Trophoblast cell (in vitro differentiated cells and primary cell): ENCODE results near the gene FOSB.

Experiments used
- DNase-seq, 2 donors: peaks; one replicate each; pipeline ENCODE4 v3.0.0-alpha.2; 2016
- H2AFZ ChIP-seq: 2 replicates; pipeline ENCODE4 v1.6.1; 2013; ENCODE audit warnings: low read length, moderate library complexity, mild to moderate bottlenecking; ENCODE audit not compliant: insufficient read depth, poor library complexity
- H2AK5ac ChIP-seq: 2 replicates; pipeline ENCODE4 v1.6.1; 2013; ENCODE audit warnings: mild to moderate bottlenecking, low read length
- H2BK120ac ChIP-seq: 2 replicates; pipeline ENCODE4 v1.6.1; 2013; ENCODE audit warnings: low read length, mild to moderate bottlenecking, moderate library complexity; ENCODE audit not compliant: insufficient read depth, poor library complexity
- H2BK12ac ChIP-seq: 2 replicates; pipeline ENCODE4 v1.6.1; 2013; ENCODE audit warnings: mild to moderate bottlenecking, low read length, moderate library complexity
- H2BK5ac ChIP-seq: 2 replicates; pipeline ENCODE4 v1.6.1; 2013; ENCODE audit warnings: low read length, low read depth, moderate library complexity, mild to moderate bottlenecking; ENCODE audit not compliant: poor library complexity
- H3K14ac ChIP-seq: 2 replicates; pipeline ENCODE4 v1.6.1; 2013; ENCODE audit warnings: mild to moderate bottlenecking, low read length
- H3K18ac ChIP-seq: 2 replicates; pipeline ENCODE4 v1.6.1; 2013; ENCODE audit warnings: mild to moderate bottlenecking, low read length
- H3K23ac ChIP-seq: 2 replicates; pipeline ENCODE4 v1.6.1; 2013; ENCODE audit warnings: low read length
- H3K27ac ChIP-seq: 2 replicates; pipeline ENCODE4 v1.5.1; 2013; ENCODE audit warnings: low read depth, mild to moderate bottlenecking, inconsistent platforms, low read length, moderate library complexity
- H3K27me3 ChIP-seq: 2 replicates; pipeline ENCODE4 v1.6.1; 2013; ENCODE audit warnings: inconsistent platforms, mild to moderate bottlenecking, low read length, moderate library complexity; ENCODE audit not compliant: insufficient read depth
- H3K36me3 ChIP-seq, 2 experiments: 1 replicate in 1 of 2; 2 replicates in 1 of 2; pipeline ENCODE4 v1.6.1; 2013; ENCODE audit warnings: low read length in 2 of 2, mild to moderate bottlenecking in 2 of 2, moderate library complexity in 1 of 2; ENCODE audit not compliant: insufficient read depth in 2 of 2, control insufficient read depth in 1 of 2
- H3K4ac ChIP-seq: 2 replicates; pipeline ENCODE4 v1.6.1; 2013; ENCODE audit warnings: low read depth, mild to moderate bottlenecking, low read length, moderate library complexity
- H3K4me1 ChIP-seq, 2 experiments: 1 replicate in 1 of 2; 2 replicates in 1 of 2; pipeline ENCODE4 v1.6.1; 2013; ENCODE audit warnings: low read length in 2 of 2, mild to moderate bottlenecking in 2 of 2, moderate library complexity in 1 of 2; ENCODE audit not compliant: insufficient read depth in 2 of 2, control insufficient read depth in 1 of 2
- H3K4me2 ChIP-seq: 2 replicates; pipeline ENCODE4 v1.6.1; 2013; ENCODE audit warnings: inconsistent platforms, mild to moderate bottlenecking, low read length, moderate library complexity
- H3K4me3 ChIP-seq: 2 replicates; pipeline ENCODE4 v1.5.1; 2013; ENCODE audit warnings: mild to moderate bottlenecking, low read depth, low read length, inconsistent platforms
- H3K79me1 ChIP-seq: one replicate; pipeline ENCODE4 v1.6.1; 2013; ENCODE audit warnings: low read length
- H3K79me2 ChIP-seq: 2 replicates; pipeline ENCODE4 v1.6.1; 2013; ENCODE audit warnings: low read length, mild to moderate bottlenecking; ENCODE audit not compliant: control insufficient read depth, insufficient read depth, poor library complexity
- H3K9ac ChIP-seq: 2 replicates; pipeline ENCODE4 v1.6.1; 2013; ENCODE audit warnings: mild to moderate bottlenecking, low read length
- H3K9me3 ChIP-seq: 2 replicates; pipeline ENCODE4 v1.6.1; 2013; ENCODE audit warnings: low read depth, mild to moderate bottlenecking, control low read depth, inconsistent platforms, low read length; ENCODE audit not compliant: insufficient read depth
- H4K12ac ChIP-seq: 2 replicates; pipeline ENCODE4 v1.6.1; 2013; ENCODE audit warnings: low read depth, mild to moderate bottlenecking, low read length, moderate library complexity
- H4K8ac ChIP-seq: 2 replicates; pipeline ENCODE4 v1.6.1; 2013; ENCODE audit warnings: low read depth, mild to moderate bottlenecking, low read length, moderate library complexity
- H4K91ac ChIP-seq: one replicate; pipeline ENCODE4 v1.6.1; 2013; ENCODE audit warnings: low read depth, mild to moderate bottlenecking, low read length, moderate library complexity
- WGBS: extraction: QIAGEN DNeasy Blood & Tissue Kit; methylation state at CpG from one replicate; pipeline ENCODE4 v1.1.7; 2013; ENCODE audit warnings: missing lambda C conversion rate; ENCODE audit not compliant: insufficient read length, insufficient coverage; ENCODE audit errors: extremely low coverage; 5-methylcytosine and 5-hydroxymethylcytosine counted together

FOSB gene

DNA sequence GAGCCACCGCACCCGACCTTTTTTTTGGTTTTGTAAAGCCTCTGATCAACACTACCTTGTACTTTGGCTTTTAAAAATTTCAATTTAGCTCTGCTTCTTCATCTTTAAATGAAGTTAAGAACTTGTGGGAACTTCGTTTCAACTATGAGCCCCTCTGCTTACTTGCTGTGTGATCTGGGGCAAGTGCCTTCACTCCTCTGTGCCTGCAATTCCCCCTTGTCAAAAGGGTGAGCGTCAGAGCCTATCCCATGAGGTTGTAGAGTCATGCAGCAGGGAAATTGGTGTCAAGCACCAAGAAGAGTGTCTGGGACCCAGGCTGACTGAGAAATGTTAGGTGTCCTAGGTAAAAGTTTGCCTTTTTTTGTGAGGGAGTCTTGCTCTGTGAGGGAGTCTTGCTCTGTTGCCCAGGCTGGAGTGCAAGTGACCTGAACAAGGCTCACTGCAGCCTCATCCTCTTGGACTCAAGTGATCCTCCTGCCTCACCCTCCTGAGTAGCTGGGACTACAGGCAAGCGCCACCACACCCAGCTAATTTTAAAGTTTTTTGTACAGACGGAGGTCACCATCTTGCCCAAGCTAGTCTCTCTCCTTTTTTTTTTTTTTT is 45.2 kb downstream of the FOSB start:
- no peak overlapping the region for H3K18ac ChIP-seq
- no peak overlapping the region for H3K14ac ChIP-seq
- H3K27ac ChIP-seq, result no peak overlapping the region
- peaks cover 46% of the 10 kb centered on the region for H3K79me2 ChIP-seq
- no peak overlapping the region for H2BK5ac ChIP-seq
- no peak overlapping the region for H3K4me2 ChIP-seq
- peaks cover 43 to 50% of the 10 kb centered on the region in 2 experiments for H3K36me3 ChIP-seq
- H3K79me1 ChIP-seq, result peaks cover 14% of the 10 kb centered on the region
- H3K4me1 ChIP-seq, result peaks cover 4 to 13% of the 10 kb centered on the region in 2 experiments
- H3K9ac ChIP-seq, result no peak overlapping the region
- no peaks in the 10 kb centered on the region for H3K27me3 ChIP-seq
- no peak overlapping the region for H4K91ac ChIP-seq
- no peak overlapping the region for H2BK12ac ChIP-seq
- no peak overlapping the region for H4K12ac ChIP-seq
- H3K4me3 ChIP-seq, result no peak overlapping the region
- no peak overlapping the region for H2AFZ ChIP-seq
- peak overlapping the region; percentile 71 for H3K4ac ChIP-seq
- no peaks in the 10 kb centered on the region for H3K9me3 ChIP-seq
- no peak for DNase-seq
- no peak overlapping the region for H2AK5ac ChIP-seq
- H4K8ac ChIP-seq, result no peak overlapping the region
- no CpG with 5 or more reads among the region's 6 CpGs for WGBS
- H3K23ac ChIP-seq, result no peak overlapping the region
- no peak overlapping the region for H2BK120ac ChIP-seq

DNA sequence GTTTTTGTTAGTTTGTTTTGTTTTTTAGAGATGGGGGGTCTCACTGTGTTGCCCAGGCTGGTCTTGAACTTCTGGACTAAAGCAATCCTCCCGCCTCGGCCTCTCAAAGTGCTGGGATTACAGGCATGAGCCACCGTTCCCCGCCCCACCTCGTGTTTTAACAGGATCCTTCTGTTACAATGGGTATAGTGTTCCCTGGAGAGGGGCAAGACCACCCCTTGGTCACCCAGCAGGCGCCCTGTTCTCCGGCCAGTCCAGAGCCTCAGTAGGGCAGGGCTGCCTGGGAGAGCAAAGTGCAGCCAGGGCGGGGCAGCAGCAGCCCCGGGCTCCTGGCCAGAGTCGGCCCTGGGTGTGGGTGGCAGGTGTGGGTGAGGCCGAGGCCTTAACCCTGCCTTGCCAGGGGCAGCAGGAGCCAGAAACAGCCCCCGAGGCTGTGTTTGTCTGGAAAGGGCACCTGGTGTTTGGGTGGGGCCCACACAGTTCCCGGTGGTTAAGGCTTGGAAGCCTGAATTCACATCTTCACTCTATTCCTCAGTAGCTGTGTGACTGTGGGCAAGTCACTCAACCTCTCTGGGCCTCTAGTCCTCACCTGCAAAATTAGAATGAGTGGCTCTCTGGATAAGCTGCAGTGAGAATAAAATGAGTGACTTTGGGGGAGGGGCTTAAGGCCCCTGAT is 46.7 kb downstream of the FOSB start:
- H4K12ac ChIP-seq, result no peak overlapping the region
- no peak overlapping the region for H3K4me2 ChIP-seq
- no peak overlapping the region for H4K91ac ChIP-seq
- no peak overlapping the region for H2BK120ac ChIP-seq
- no peak overlapping the region for H3K9ac ChIP-seq
- H3K79me2 ChIP-seq, result peaks cover 35% of the 10 kb centered on the region
- no peak overlapping the region for H3K27ac ChIP-seq
- H3K4me1 ChIP-seq, result peaks cover 2 to 11% of the 10 kb centered on the region in 2 experiments
- no peak overlapping the region for H2AFZ ChIP-seq
- H2BK12ac ChIP-seq, result no peak overlapping the region
- no peak overlapping the region for H3K23ac ChIP-seq
- H3K18ac ChIP-seq, result no peak overlapping the region
- H3K4ac ChIP-seq, result peak overlapping the region; percentile 2
- peak; percentile 55 to 70 for DNase-seq
- H2AK5ac ChIP-seq, result no peak overlapping the region
- no peak overlapping the region for H3K4me3 ChIP-seq
- H3K9me3 ChIP-seq, result no peaks in the 10 kb centered on the region
- no peak overlapping the region for H3K14ac ChIP-seq
- H3K27me3 ChIP-seq, result no peaks in the 10 kb centered on the region
- H3K36me3 ChIP-seq, result peaks cover 51 to 57% of the 10 kb centered on the region in 2 experiments
- peaks cover 2% of the 10 kb centered on the region for H3K79me1 ChIP-seq
- no CpG with 5 or more reads among the region's 13 CpGs for WGBS
- no peak overlapping the region for H2BK5ac ChIP-seq
- no peak overlapping the region for H4K8ac ChIP-seq

DNA sequence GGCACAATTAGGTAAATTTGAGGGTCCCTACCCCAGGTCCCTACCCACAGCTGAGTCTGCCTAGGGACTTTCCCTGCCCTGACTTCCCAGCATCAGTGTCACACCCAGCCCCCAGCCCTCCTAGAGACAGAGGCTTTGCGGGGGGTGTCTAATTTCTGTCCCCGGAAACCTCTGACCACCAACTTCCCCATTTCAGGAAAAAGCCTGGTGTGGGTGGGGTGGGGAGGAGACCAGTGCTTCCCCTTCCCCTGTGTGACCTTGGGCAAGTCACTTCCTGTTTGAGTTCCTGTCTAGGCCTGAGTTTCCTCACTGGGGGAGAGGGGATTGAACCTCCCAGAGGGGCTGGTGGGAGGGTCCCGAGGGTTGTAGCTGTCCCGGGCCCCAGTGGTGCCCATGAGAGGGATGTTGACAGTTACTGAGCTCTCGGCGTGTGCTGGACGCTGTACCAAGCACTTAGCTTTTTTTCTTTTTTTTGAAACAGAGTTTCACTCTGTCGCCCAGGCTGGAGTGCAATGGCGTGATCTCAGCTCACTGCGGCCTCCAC is 47.4 kb downstream of the FOSB start:
- Histone ChIP-seq H4K91ac (no peak overlapping the region), H2BK120ac (no peak overlapping the region), H4K8ac (no peak overlapping the region), H3K79me2 (peaks cover 30% of the 10 kb centered on the region), H2AFZ (no peak overlapping the region), H3K4ac (no peak overlapping the region), H3K79me1 (no peaks in the 10 kb centered on the region), H3K27ac (no peak overlapping the region), H3K18ac (no peak overlapping the region), H3K4me2 (no peak overlapping the region), H3K36me3 (peaks cover 53 to 59% of the 10 kb centered on the region in 2 experiments), H3K27me3 (no peaks in the 10 kb centered on the region), H3K9ac (no peak overlapping the region), H3K4me1 (peaks cover 0 to 11% of the 10 kb centered on the region in 2 experiments), H3K23ac (no peak overlapping the region), H4K12ac (no peak overlapping the region), H3K4me3 (no peak overlapping the region), H3K9me3 (no peaks in the 10 kb centered on the region), H2BK12ac (no peak overlapping the region), H2AK5ac (no peak overlapping the region), H3K14ac (no peak overlapping the region), H2BK5ac (no peak overlapping the region)
- DNase-seq, result peak in 1 of 2 donors; percentile 41
- WGBS, result no CpG with 5 or more reads among the region's 10 CpGs

DNA sequence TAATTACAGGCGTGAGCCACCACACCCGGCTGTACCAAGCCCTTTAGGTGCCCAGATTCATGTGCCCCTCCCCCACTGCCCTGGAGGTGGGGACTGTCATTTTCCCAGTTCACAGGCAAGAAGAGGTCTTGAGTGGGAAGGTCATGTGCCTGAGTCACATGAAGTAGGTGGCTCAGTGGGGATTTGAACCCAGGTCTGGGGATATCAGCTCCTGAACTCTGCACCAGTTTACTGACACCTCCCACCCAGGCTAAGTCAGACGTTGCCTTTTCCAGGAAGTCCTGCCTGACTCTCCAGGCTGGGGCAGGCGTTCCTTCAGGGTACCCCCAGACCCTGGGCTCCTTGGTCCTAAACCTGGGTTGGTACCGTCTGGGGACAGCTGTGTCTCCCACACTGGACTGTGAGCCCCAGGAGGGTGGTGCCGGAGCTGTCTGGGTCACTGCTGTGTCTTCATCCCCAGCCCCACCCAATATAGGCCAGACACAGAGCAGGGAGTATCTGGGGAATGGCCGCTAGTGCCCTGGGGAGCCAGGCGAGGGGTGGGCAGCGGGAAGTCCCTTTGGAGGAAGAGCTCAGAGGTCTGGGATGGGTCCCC is 48.1 kb downstream of the FOSB start:
- H2AK5ac ChIP-seq, result no peak overlapping the region
- no peak overlapping the region for H2BK5ac ChIP-seq
- H4K91ac ChIP-seq, result no peak overlapping the region
- no peak overlapping the region for H3K27ac ChIP-seq
- H3K79me1 ChIP-seq, result no peaks in the 10 kb centered on the region
- no CpG with 5 or more reads among the region's 9 CpGs for WGBS
- H3K18ac ChIP-seq, result peak overlapping the region; percentile 4
- H3K4me3 ChIP-seq, result no peak overlapping the region
- no peak overlapping the region for H4K12ac ChIP-seq
- H3K14ac ChIP-seq, result no peak overlapping the region
- peaks cover 25% of the 10 kb centered on the region for H3K79me2 ChIP-seq
- no peak overlapping the region for H4K8ac ChIP-seq
- no peak overlapping the region for H2AFZ ChIP-seq
- H3K27me3 ChIP-seq, result no peaks in the 10 kb centered on the region
- peaks cover 2 to 16% of the 10 kb centered on the region in 2 experiments for H3K4me1 ChIP-seq
- H3K9me3 ChIP-seq, result no peaks in the 10 kb centered on the region
- no peak overlapping the region for H3K4me2 ChIP-seq
- no peak overlapping the region for H2BK12ac ChIP-seq
- no peak overlapping the region for H2BK120ac ChIP-seq
- H3K36me3 ChIP-seq, result peaks cover 55 to 65% of the 10 kb centered on the region in 2 experiments
- no peak overlapping the region for H3K9ac ChIP-seq
- no peak overlapping the region for H3K4ac ChIP-seq
- peak in 1 of 2 donors; percentile 44 for DNase-seq
- H3K23ac ChIP-seq, result no peak overlapping the region
